ENCODE results near the gene SPATA18.
A peak's percentile ranks its signal among the peaks of the same experiment; 100 is the strongest.

Gene SPATA18

GRCh38 chr4:52051213-52051614 lies at the start of gene SPATA18:
TSS of gene SPATA18 (plus strand) at chr4:52051304. CDS start at chr4:52051705, 401 bp downstream.
- DNase-seq = no peak

- no peak for DNase-seq
Observed at GRCh38 chr4:52001616-52002015, 49.5 kb upstream of the SPATA18 start.

GRCh38 chr4:52004414-52004813 lies 46.7 kb upstream of the SPATA18 start:
- no peak for DNase-seq

- no peak for DNase-seq
Observed at GRCh38 chr4:52005604-52006273, 45.4 kb upstream of the SPATA18 start.

GRCh38 chr4:52006887-52007286 lies 44.2 kb upstream of the SPATA18 start:
- DNase-seq = no peak

GRCh38 chr4:52010986-52011385 lies 40.1 kb upstream of the SPATA18 start:
- no peak for DNase-seq

GRCh38 chr4:52012651-52013050 lies 38.5 kb upstream of the SPATA18 start:
- DNase-seq = no peak

GRCh38 chr4:52014903-52015302 lies 36.2 kb upstream of the SPATA18 start:
- no peak for DNase-seq

GRCh38 chr4:52015366-52015765 lies 35.7 kb upstream of the SPATA18 start:
- no peak for DNase-seq

- no peak for DNase-seq
Observed at GRCh38 chr4:52016981-52017380, 34.1 kb upstream of the SPATA18 start.

- DNase-seq = no peak
Observed at GRCh38 chr4:52017814-52018213, 33.3 kb upstream of the SPATA18 start.

GRCh38 chr4:52019936-52020657 lies 31.0 kb upstream of the SPATA18 start, which contains the start of gene LRRC66:
TSS of gene LRRC66 (minus strand) at chr4:52020363. CDS start at chr4:52017613, 2,750 bp downstream.
- DNase-seq = no peak

GRCh38 chr4:52028970-52029369 lies 22.1 kb upstream of the SPATA18 start:
- DNase-seq = no peak

- no peak for DNase-seq
Observed at GRCh38 chr4:52032005-52032404, 19.1 kb upstream of the SPATA18 start.

GRCh38 chr4:52035190-52035589 lies 15.9 kb upstream of the SPATA18 start:
- DNase-seq = no peak

- DNase-seq = no peak
Observed at GRCh38 chr4:52036886-52037530, 14.1 kb upstream of the SPATA18 start.

GRCh38 chr4:52037689-52038102 lies 13.4 kb upstream of the SPATA18 start:
- DNase-seq = peak in 1 of 4 experiments; percentile 15

GRCh38 chr4:52038103-52038912 lies 12.8 kb upstream of the SPATA18 start, which contains the start of gene SGCB:
TSS of gene SGCB (minus strand) at chr4:52038299. CDS start at chr4:52038259, 40 bp downstream.
- peak in 3 of 4 experiments; percentile 26 to 66 (median 39) for DNase-seq

GRCh38 chr4:52045028-52045427 lies 6.1 kb upstream of the SPATA18 start:
- DNase-seq = no peak

GRCh38 chr4:52049266-52049665 lies 1.8 kb upstream of the SPATA18 start:
- no peak for DNase-seq

GRCh38 chr4:52051615-52052474 lies 741 bp downstream of the SPATA18 start:
- DNase-seq = no peak

- no peak for DNase-seq
Observed at GRCh38 chr4:52052475-52052780, 1.3 kb downstream of the SPATA18 start.
